ENCODE measurements around the gene CSE1L.
"Not testable (repeated sequence)": the region's sequence is repeated elsewhere in the genome, so short reads cannot be mapped to it uniquely, and the experiment has no call there.

DNA sequence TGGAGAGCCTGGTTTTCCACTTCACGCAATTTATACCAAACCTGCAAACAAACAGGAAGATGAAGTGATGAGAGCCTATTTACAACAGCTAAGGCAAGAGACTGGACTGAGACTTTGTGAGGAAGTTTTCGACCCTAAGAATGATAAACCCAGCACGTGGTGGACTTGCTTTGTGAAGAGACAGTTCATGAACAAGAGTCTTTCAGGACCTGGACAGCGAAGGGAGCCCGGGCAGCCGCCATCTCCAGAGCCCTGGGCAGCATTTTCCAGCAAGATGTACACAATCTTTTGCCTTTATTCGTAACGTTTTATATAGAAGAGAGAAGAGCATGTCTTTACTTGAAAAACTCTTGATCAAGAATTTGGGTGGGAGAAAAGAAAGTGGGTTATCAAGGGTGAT lies 88.7 kb downstream of the CSE1L start:
- TF ChIP-seq, protein P1, sequence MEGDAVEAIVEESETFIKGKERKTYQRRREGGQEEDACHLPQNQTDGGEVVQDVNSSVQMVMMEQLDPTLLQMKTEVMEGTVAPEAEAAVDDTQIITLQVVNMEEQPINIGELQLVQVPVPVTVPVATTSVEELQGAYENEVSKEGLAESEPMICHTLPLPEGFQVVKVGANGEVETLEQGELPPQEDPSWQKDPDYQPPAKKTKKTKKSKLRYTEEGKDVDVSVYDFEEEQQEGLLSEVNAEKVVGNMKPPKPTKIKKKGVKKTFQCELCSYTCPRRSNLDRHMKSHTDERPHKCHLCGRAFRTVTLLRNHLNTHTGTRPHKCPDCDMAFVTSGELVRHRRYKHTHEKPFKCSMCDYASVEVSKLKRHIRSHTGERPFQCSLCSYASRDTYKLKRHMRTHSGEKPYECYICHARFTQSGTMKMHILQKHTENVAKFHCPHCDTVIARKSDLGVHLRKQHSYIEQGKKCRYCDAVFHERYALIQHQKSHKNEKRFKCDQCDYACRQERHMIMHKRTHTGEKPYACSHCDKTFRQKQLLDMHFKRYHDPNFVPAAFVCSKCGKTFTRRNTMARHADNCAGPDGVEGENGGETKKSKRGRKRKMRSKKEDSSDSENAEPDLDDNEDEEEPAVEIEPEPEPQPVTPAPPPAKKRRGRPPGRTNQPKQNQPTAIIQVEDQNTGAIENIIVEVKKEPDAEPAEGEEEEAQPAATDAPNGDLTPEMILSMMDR (conservative IDR thresholded peaks at IDR 0.05; ENCODE audit: low read depth, low read length): not testable (repeated sequence)
- TF ChIP-seq EZH2 (IDR thresholded peaks at IDR 0.05; ENCODE audit: low read length, unreplicated experiment): not testable (repeated sequence)
